Subcutaneous adipose tissue (tissue), 4 donors: ENCODE data around the gene RHOT2. TPM values are rescaled to one million over a fixed set of nuclear protein-coding genes. Genes with fewer than 3 reads are reported as not detected.

Source experiments
- CTCF ChIP-seq: fragments of 450-650 bp; IDR thresholded peaks from one replicate; pipeline ENCODE4 v1.5.1; 2016; ENCODE audit warnings: low read depth, mild to moderate bottlenecking, control low read depth, antibody characterized with exemption, moderate library complexity
- total RNA-seq, 4 donors: library from RNA; depleted of rRNA; stranded (reverse); fragments of >200 nt; gene quantifications; one replicate each; pipeline ENCODE4 v1.1.0, GENCODE V29; 2016

RHOT2 gene
- 10 to 100 TPM; 26.2 to 75.4 (median 37.8) TPM for total RNA-seq

- no peak for TF ChIP-seq CTCF
Observed at GRCh38 chr16:667780-668518, at the start of gene RHOT2. TSS of gene RHOT2 (plus strand) at chr16:668132. CDS start at chr16:668200, 68 bp downstream.

- no peak for TF ChIP-seq CTCF
Observed at GRCh38 chr16:619476-620100, 48.3 kb upstream of the RHOT2 start.

GRCh38 chr16:620700-621525 is 47.0 kb upstream of the RHOT2 start:
- no peak for TF ChIP-seq CTCF

- TF ChIP-seq CTCF: no peak
Observed at GRCh38 chr16:621526-622105, 46.3 kb upstream of the RHOT2 start.

- no peak for TF ChIP-seq CTCF
Observed at GRCh38 chr16:622920-623280, 45.0 kb upstream of the RHOT2 start.

GRCh38 chr16:624526-625070 is 43.3 kb upstream of the RHOT2 start:
- TF ChIP-seq CTCF: no peak
